ENCODE measurements around the gene EGLN3. TPM values are rescaled to one million over a fixed set of nuclear protein-coding genes. Genes with fewer than 3 reads are reported as not detected.

The EGLN3 gene
- total and polyA plus RNA-seq, 9 donors = 43.6 to 77.4 (median 61.5) TPM

GRCh38 chr14:33880330-33880729, 70.5 kb downstream of the EGLN3 start:
- Histone ChIP-seq H3K4me1 (ENCODE audit: control insufficient read depth, insufficient read depth, low read length) (no peaks in the 10 kb centered on the region), H3K27me3 (ENCODE audit: control insufficient read depth, insufficient read depth, low read length) (no peaks in the 10 kb centered on the region), H3K36me3 (ENCODE audit: control insufficient read depth, insufficient read depth, low read length) (no peaks in the 10 kb centered on the region), H3K9me3 (replicated peaks; ENCODE audit: control insufficient read depth, low read depth, low read length) (peaks cover 2% of the 10 kb centered on the region), H3K27ac (ENCODE audit: low read length) (no peak overlapping the region), H3K4me3 (ENCODE audit: low read length) (no peak overlapping the region)
- DNase-seq = no peak
- no CpG with 5 or more reads among the region's 1 CpG for WGBS (ENCODE audit: insufficient coverage)

- H3K9me3 ChIP-seq (replicated peaks; ENCODE audit: control insufficient read depth, low read depth, low read length) = peaks cover 6% of the 10 kb centered on the region
- no CpG with 5 or more reads among the region's 3 CpGs for WGBS (ENCODE audit: insufficient coverage)
- H3K4me1 ChIP-seq (ENCODE audit: control insufficient read depth, insufficient read depth, low read length) = no peaks in the 10 kb centered on the region
- H3K36me3 ChIP-seq (ENCODE audit: control insufficient read depth, insufficient read depth, low read length) = no peaks in the 10 kb centered on the region
- no peak for DNase-seq
- no peak overlapping the region for H3K27ac ChIP-seq (ENCODE audit: low read length)
- no peak overlapping the region for H3K4me3 ChIP-seq (ENCODE audit: low read length)
- no peaks in the 10 kb centered on the region for H3K27me3 ChIP-seq (ENCODE audit: control insufficient read depth, insufficient read depth, low read length)
Observed at GRCh38 chr14:33879684-33880286, 71.1 kb downstream of the EGLN3 start.

DNA sequence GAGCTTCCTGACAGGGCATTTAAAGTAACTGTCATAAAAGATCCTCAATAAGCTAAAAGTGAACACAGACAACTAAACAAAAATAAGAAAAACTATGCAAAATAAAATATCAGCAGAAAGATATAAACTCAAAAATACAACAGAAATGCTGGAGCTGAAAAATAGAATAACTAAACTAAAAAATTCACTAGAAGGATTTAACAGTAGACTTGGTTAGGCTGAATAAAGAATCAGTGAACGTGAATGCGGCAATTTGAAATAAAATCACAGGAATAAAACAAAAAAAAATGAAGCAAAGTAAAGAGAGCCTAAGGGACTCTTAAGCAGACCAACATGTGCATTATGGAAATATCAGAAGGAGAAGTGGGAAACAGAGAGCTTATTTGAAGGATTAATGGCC, 74.6 kb downstream of the EGLN3 start:
- Histone ChIP-seq H3K4me1 (ENCODE audit: control insufficient read depth, insufficient read depth, low read length) (no peaks in the 10 kb centered on the region), H3K9me3 (replicated peaks; ENCODE audit: control insufficient read depth, low read depth, low read length) (peaks cover 8% of the 10 kb centered on the region), H3K27ac (ENCODE audit: low read length) (no peak overlapping the region), H3K4me3 (ENCODE audit: low read length) (no peak overlapping the region), H3K27me3 (ENCODE audit: control insufficient read depth, insufficient read depth, low read length) (no peaks in the 10 kb centered on the region), H3K36me3 (ENCODE audit: control insufficient read depth, insufficient read depth, low read length) (no peaks in the 10 kb centered on the region)
- WGBS (ENCODE audit: insufficient coverage) = no CpG with 5 or more reads among the region's 2 CpGs
- no peak for DNase-seq

Measured in muscle of leg (tissue), 11 donors.